Measurements from ENCODE around the gene DDAH1.

The DDAH1 gene

DNA sequence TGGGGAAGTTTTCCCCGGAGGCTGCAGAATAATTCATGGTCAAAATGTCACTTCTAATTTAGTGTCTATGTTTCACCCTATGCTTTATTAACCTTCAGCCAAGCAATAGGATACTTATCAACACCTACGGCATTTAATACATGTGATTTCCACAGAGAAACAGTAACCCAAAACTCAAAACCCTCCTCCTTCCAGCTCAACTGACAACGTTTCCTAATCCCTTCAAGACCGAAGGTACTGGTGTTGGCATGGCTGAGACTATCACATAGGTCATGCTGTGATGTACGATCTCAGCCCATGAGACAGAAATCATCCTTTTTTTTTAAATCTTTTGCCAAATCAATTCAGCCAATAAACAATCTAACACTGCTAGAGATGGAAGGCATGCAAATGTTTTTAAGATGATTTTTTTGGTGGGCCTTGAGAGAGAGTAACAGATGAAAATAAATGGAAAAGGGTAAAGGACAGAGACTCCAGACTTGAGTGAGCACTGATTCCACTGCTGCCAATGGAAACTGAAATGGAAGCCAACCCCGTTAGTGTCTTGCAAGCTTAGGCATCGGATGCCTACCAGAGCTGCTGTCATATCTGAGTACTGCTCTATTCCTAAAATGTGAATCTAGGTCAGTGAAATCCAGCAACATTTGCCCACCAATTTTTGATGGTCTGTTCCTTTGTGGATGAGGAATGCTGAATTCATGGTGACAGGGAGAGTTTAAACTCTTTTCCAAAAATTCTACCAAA is 125.1 kb downstream of the DDAH1 start:
- FAIRE-seq (no peak), DNase-seq (ENCODE audit: extremely low spot score, insufficient read length, low read depth) (no peak)

DNA sequence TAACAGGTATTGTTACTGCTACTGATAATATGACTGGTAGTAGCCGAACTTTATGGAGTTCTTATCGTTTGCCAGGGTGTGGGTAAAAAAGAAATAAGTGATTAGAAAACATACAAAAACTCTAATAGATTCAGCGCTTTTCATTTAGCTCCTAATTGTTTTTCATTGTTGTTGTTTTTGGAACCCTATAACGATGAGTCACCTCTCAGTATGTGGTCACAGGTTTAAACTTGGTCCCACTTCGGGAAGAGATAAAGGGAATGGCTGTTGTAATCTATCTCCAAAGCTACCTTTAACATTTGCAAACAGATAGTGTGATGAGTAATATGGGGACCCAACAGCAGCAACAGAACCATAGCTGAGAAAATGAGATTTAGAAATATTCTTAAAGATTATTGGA is 125.9 kb downstream of the DDAH1 start:
- DNase-seq (ENCODE audit: extremely low spot score, insufficient read length, low read depth) (no peak), FAIRE-seq (no peak)

DNA sequence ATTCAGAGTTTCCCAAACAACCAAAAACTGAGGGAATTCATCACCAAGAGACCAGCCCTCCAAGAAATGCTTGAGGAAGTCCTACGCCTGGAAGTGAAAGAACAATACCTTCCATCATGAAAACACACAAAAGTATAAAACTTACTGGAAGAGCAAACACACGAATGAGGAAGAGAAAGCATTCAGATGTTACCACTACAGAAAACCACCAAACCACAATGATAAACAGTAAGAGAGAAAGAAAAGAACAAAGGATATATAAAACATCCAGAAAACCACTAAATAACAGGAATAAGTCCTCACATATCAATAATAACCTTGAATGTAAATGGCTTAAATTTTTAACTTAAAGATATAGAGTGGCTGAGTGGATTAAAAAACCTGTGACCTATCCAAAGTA is 130.0 kb downstream of the DDAH1 start:
- DNase-seq (ENCODE audit: extremely low spot score, insufficient read length, low read depth), result no peak
- peak; percentile 33 for FAIRE-seq

DNA sequence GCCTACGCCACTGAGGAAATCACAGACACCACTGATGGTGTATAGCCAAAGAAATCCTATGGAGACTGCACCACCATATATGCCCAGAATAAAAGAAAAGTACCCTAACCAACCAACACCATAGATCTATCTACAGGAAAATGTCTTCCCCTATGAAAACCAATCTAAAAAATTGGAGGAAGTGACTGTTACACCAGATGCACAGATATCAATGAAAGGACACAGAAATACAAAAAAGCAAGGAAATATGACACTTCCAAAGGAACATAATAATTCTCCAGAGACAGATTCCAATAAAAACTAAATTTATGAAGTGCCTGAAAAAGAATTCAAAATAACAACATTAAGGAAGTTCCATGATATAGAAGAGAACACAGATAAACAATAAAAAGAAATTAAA is 131.8 kb downstream of the DDAH1 start:
- FAIRE-seq (no peak), DNase-seq (ENCODE audit: extremely low spot score, insufficient read length, low read depth) (no peak)

DNA sequence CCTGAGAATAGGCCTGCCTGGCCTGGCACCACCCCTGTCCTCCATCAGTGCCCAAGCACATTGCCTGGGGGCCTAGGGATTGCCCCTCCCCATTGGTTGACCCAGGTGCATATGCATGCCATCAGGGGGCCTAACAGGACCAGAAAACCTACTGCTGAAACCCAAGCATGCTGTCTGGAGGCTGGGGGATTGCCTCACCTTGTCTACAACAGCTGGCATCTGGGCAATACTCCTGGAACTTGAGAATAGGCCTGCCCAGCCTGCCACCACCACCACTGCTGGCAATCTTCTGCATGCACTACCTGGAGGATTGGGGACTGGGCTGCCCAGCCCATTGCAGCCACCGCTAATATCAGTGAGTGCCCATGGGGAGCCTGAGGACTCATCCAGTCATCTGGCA is 132.4 kb downstream of the DDAH1 start:
- DNase-seq (ENCODE audit: extremely low spot score, insufficient read length, low read depth) (no peak), FAIRE-seq (no peak)

DNA sequence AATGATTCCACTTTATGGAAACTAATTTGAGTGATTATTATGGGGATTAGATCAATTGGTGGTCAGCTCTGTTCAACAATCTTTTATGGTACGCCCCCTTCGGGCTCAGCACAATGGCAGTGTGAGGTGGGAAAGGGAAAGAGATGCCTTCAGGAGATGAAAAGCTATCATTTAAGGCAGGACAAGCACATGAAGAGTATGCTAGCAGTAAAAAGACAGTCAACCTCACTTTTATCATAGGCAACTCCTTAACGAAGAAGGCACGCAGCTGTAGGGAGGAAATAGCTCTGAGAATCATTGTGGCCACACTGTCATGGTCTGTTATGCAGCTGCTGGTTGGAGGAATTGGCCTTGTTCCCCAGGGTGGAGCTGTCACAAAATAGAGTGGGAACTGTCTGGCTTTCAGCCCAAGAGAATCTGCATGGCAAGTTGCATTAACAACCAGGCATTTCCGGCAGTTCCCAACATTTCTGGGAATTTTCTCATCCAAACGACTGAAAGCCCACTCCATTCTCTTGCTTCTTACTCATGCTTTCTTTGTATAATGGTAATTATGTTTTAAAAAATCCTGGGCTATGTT is 134.2 kb downstream of the DDAH1 start:
- no peak for FAIRE-seq
- no peak for DNase-seq (ENCODE audit: extremely low spot score, insufficient read length, low read depth)

DNA sequence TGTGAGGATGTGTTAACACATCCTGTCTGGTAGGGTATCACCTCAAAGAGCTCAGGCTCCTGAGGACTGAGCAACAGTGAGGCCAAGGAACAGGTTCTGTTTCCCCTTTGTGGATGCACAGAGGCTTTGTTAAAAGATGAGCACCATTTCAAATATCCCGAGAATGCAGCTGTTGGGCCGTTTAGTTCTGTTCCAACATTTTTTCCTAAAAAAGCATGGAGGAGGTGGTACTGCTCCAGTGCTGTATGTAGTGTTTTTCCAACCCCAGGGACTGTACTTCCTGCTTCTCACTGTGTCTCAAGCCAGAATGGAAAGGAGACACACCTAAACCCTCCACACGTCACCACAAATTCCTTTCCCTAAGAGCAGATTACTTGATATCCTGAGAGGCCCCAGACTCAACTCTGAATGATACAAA is 134.7 kb downstream of the DDAH1 start:
- FAIRE-seq (no peak), DNase-seq (ENCODE audit: extremely low spot score, insufficient read length, low read depth) (no peak)

DNA sequence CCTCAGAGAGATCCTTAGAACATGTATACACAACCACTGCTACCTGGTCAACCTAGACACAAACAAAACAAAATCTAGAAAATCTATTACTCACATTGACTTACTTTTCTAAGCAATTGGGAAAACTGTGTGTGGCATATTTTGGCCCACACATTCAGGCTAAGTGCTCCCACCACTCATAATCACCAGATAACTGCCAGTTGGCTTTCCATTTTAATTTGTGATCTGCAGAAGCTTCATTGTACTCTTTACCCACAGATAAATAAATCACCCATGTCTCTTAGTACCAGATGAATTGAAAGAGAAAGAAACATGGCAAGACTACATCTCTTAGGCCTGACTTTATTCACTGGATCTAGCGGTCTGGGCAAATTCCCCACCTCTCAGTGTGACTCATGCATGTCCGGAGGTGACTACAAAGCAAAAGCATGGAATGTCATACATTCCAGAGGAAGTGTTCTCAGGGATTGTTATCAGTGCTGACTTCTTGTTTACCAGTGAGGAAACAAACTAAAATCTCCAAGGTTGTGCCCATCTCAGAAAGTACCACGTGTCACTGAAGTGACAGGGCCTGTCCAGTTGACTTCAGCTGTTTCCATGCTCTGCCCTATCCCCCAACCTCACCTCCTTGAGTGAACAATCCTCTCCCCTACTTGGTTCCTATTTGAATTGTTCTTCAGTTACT is 136.1 kb downstream of the DDAH1 start:
- FAIRE-seq, result no peak

DNA sequence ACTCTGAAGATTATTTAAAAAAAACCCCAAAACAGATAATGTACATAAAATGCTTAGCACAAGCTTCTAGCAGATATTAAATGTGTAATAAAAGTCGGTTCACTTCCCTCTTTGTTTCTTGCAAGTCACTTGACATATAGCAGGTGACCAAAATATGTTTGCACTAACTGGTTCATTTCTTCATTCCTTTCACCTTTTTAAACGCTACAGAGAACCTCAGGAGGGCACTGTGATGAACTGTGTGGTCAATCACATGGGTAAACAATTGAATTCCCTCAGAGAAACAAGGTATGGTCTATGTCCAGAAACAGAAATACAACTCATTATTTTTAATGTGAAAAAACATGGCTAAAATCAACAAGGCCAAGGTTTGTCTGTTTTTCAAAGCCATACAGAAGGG is 137.2 kb downstream of the DDAH1 start:
- FAIRE-seq, result no peak
- DNase-seq (ENCODE audit: extremely low spot score, insufficient read length, low read depth), result no peak

More for the DNA sequence above, 136.1 kb downstream of the DDAH1 start:
- no peak for DNase-seq (ENCODE audit: extremely low spot score, insufficient read length, low read depth)

DNA sequence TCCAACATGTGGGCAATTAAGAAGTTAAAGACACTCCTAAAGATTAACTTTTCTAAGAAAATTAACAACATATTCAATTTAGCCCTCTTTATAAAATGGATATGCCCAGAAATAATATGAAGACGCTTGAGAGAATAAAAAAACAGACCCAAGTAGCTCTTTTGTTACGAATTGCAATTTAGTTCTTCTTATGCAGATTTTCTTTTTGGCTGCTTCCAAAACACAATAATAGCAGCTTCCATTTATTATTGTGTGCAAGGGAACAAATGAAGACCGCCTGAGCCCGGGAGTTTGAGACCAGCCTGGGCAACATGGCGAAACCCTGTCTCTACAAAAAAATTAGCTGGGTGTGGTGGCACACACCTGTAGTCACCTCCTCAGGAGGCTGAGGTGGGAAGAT is 138.1 kb downstream of the DDAH1 start:
- DNase-seq (ENCODE audit: extremely low spot score, insufficient read length, low read depth) (no peak), FAIRE-seq (no peak)

DNA sequence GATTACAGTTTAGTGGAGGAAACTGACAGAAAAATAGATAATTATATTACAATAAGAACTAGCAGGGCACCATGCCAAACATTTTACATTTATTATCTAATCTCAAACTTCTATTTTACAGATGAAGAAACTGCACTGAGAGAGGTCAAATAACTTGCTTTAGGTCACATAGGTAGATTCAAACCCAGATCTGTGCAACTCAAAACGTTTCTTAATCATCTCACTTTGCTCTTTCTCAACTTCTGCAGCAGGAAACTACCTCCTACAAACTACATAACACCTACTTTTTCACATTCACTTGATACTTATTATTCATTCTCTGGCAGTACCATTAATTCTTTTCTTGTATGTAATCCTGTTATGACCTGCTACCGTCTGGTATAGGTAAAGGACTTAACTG is 138.6 kb downstream of the DDAH1 start:
- FAIRE-seq (no peak), DNase-seq (ENCODE audit: extremely low spot score, insufficient read length, low read depth) (no peak)

DNA sequence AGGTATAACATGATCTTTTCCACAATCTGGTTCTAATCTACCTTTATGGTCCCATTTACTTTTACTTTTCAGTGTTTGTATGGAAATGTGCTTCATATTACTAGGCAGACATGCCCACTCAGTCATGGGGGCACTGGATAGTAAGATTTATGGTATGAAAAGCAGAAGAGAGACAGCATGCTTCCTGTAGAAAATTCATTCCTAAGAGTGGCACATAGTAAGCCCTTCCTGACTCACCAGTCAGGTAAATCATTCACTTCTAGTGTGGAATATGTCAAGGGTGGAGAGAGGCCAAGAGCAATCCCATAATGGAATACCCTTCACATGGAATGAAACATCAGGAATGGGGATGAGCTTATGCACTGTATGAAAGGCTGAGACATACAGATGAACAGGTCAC is 139.0 kb downstream of the DDAH1 start:
- no peak for DNase-seq (ENCODE audit: extremely low spot score, insufficient read length, low read depth)
- no peak for FAIRE-seq

DNA sequence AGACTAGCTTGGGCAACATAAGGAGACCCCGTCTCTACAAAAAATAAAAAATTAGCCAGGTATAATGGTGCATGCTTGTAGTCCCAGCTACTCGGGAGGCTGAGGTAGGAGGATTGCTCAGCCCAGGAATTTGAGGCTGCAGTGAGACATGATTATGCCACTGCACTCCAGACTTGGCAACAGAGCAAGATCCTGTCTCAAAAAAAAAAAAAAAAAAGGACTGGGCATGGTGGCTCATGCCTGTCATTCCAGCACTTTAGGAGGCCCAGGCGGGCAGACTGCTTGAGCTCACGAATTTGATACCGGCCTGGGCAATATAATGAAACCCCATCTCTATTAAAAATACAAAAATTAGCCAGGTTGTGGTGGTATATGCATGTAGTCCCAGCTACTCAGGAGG is 141.2 kb downstream of the DDAH1 start:
- DNase-seq (ENCODE audit: extremely low spot score, insufficient read length, low read depth), result no peak
- no peak for FAIRE-seq

DNA sequence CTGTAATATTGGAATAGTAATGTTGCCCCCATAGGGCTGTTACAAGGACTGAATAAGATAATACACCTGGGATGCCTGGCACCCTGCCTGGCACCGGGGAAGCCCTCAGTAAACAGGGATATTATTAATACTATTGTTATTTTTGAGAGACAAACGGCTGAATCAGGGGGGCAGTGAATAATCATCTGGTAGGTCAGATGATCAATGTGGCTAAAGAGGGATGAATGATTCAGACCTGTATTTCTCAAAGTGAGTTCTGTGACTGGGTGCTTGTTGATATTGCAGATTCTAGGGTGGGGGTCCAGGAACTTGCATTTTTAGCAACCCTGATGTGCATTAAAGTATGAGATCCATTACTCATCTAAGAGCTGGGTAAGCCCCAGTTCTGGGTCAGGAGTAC is 142.3 kb downstream of the DDAH1 start:
- DNase-seq (ENCODE audit: extremely low spot score, insufficient read length, low read depth) (no peak), FAIRE-seq (no peak)

DNA sequence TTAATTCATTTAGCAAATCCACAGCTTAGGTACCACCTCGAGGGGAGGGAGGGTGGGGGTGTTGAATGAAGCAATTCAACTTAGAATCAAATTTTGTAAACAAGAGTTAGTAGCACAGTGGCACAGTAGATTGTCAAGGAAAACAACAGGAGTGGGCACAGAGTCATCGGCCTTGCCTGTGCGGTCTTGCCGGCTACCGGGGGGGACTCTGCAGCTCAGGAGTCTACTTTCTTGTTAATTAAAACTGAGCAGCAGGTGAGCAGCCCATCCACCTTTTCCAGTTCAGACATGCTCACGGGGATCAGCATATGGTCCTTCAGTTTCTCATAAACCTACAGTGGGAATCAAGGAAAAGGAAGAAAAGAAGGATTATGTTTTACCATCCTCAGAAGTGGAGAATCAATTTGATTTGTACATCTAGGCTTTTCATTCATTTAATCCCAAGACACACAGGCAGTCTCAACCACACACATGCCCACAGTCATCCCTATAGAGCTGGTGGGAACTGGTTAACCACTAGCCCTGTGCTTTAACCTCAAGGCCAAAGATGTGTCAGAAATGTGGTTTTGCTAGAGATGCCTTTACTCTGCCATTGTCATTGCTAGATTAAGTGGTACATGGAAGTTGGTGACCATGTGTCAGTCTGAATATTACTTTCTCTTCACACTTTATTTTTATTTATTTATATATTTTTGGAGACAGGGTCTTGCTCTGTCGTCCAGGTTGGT is 143.6 kb downstream of the DDAH1 start:
- no peak for DNase-seq (ENCODE audit: extremely low spot score, insufficient read length, low read depth)
- FAIRE-seq, result no peak

DNA sequence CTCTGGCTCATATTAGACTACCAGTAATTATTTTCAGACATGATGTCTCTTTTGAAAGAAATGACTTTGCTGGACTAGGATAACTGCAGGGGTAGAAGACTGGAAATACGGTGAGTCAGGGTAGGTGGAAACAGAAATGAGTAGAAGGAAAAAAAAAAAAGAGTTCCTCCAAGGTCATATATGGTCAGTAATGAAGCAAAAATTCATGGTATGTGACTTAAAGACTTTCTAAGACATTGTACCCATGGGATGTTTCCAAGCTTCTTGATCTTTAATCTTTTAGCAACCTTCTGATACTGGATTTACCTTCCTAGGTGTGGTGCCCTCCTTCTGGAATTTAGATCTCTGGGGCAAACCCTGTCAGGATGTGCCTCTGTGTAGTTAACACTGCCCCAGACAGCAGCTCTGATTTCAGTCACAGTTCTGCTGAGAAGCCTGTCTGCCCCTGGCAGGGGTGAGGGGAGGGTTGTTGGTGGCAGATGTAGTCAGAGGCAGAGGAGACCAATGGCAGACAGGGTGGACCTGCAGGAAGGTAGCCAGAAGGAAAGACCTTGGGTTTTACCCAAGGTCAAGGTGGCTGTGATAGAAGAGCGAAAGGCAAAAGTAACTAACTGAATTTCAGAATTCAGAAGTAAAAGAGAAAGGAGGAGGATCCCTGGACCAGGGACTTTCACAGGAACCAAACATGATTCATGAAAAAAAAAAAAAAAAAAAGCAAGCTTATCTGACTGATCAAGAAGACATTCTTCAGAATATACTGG is 144.4 kb downstream of the DDAH1 start:
- no peak for FAIRE-seq

DNA sequence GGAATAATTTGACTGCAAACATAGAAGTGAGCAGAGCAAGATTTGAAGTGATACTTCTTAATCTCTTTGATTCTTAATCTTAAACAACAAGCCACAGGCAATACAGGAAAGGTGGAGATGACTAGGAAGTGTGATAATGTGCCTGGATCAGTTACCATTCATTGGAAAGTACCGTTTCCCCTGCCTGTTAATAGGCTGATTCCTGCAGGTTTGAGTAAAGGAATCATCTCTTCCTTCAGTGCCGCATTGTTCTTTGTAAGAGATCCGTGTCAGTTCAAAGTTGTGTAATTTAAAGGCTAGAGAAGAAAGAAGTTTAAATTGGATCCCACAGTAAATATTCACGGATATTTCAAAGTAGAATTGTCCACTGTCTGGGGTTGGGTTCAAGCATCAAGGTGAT is 145.0 kb downstream of the DDAH1 start:
- FAIRE-seq, result no peak

More for the DNA sequence above, 144.4 kb downstream of the DDAH1 start:
- no peak for DNase-seq (ENCODE audit: extremely low spot score, insufficient read length, low read depth)

DNA sequence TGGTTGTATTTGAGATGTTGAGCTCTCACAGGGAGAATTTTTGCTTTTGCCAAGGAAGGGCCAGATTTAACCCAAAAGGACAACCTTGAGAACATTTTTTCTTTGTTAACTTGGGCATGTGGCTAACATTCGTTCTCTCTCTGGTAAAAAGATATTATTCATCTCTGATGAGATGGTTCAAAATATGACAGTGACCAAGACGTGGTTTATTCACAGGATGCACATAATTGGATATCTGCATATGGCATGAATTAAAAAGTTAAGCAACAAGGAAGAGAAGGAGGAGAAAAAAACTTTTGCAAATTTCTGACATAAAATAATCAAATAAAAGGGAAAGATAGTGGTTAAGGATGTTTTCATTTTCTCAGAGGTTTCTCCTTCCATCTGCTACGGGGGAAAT is 145.5 kb downstream of the DDAH1 start:
- DNase-seq (ENCODE audit: extremely low spot score, insufficient read length, low read depth), result no peak
- FAIRE-seq, result no peak

More for the DNA sequence above, 145.0 kb downstream of the DDAH1 start:
- DNase-seq (ENCODE audit: extremely low spot score, insufficient read length, low read depth), result no peak

DNA sequence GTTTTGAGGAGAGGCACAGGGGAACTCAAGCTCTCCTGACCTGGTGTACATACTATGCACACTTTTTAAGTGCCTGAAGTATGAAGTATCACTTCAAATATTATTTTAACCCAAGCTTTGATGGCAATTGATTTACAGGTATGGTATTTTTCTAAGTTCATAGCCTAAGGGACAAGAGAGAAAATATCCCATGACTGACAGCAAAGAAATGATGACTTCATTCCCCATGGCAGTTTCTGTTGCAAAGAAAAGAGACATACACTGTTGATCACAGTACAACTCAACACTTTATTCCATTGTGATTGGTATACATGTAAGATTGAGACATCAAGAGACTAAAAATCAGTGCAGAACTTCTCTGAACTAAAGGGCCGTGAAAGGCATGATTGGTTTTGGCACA is 146.7 kb downstream of the DDAH1 start:
- DNase-seq (ENCODE audit: extremely low spot score, insufficient read length, low read depth), result no peak
- no peak for FAIRE-seq

DNA sequence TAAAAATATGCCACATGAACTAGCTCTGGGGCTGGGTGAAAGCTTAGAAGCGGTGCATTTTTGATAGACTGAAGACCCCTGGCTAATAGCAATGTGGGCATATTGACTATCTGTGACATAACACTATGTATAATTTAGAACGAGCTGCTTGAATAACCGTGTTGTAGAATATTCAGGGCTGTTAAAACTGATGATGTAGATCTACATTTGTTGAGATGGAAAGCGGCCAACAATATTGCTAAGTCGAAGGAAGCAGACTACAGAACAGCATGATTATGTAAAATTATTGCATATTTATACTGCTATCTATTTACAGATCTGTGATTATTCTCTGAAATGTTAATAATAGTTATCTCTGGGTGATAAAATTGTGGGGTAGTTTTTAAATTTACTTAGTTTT is 147.4 kb downstream of the DDAH1 start:
- no peak for FAIRE-seq
- DNase-seq (ENCODE audit: extremely low spot score, insufficient read length, low read depth), result no peak
